HS-27A (cell line): ENCODE measurements around the gene ZNF805.
A peak's percentile ranks its signal among the peaks of the same experiment; 100 is the strongest.
"Not testable (repeated sequence)": the region's sequence is repeated elsewhere in the genome, so short reads cannot be mapped to it uniquely, and the experiment has no call there.

Source experiments
- DNase-seq: peaks from one replicate; pipeline ENCODE4 v3.0.0-alpha.2; 2012; ENCODE audit warnings: low read depth, missing footprints

Gene ZNF805

DNA sequence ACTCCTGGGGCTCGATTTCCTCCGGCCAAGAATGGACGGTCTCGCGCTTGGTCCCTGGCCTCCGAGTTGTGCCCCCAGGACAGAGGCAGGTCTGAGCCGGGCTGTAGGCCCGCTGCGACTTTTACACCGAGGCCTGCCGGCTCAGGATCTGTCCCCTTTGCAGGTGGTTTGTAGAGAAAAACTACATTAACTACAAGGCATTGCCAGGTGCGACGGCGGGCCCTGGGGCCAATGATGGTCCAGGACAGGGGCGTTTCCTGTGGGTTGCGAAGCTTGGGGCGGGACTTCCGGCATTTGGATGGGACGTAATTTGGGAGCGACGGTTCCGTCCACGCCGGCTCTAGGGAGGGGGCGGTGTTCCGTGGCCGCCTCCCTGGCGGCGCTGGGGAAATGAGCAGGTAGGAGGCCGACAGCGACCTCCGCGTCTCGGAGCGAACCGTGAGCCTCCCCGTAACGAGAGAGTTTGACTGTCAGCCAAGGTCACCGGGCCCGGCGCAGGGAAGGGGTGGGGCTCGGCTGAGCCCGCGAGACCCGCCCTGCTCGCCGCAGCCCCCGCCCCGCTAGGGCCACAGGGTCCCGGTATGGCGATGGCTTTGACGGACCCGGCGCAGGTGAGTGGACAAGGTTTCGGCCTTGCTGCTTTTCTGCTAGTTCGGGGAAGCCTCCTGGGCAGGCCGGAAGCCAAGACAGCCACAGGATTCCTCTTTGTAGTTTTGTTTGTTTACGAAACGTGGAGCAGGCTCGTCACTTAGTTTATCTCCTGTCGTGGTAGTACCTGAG is at the start of gene ZNF805:
Gene ZNF805 (plus strand): TSS at position 322 of the 780 bp plus-strand sequence. CDS start 260 bp downstream, at position 582.
- peak; percentile 87 for DNase-seq

DNA sequence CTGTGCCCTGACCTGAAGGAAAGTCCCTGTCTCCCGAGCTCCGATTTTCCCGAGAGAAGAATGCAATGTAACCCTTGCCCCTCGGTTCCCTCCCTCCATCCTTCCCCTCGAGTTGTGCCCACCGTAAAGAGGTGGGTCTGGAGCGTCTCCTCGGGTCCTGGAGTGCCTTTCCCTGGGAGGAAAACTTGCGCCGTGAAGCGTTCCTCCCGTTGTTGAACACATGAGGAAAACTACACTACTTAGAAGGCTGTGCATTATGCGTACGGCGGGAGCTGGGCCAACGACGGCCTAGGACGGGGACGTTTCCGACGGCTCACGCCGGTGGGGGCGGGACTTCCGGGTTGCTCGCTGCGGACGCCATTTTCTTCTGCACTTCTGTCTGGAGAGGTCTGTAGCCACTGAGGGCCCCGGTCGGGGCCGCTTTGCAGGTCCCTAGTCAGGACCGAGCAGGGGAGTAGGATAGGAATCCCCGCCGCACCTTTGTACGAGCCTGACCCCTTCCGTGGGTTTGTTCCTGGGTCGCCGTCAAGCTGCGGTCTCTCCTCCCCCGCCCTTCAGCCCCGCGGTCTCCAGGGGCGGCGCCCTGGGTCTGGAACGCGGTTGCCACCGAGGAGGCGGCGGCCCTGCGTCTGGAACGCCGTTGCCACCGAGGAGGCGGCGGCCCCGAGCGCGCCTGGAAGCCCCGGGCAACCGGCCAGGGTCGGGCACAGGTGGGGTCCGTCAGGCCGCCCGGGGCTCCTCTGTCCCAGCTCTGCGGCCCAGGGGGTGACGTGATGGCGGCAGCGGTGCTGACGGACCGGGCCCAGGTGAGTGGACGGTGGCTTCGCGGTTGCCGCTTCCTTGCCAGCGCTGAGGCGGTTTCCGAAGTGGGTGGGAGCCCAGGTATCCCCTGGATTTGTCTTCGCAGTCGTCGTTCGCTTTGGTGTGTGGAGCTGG is 49.0 kb upstream of the ZNF805 start, which contains the start of gene ZNF264:
Gene ZNF264 (plus strand): TSS at position 360 of the 936 bp plus-strand sequence. CDS start 414 bp downstream, at position 774.
- peak; percentile 62 for DNase-seq

GRCh38 chr19:57192077-57192420 is 48.4 kb upstream of the ZNF805 start:
- no peak for DNase-seq

- no peak for DNase-seq
Measured at GRCh38 chr19:57192993-57193392, 47.4 kb upstream of the ZNF805 start.

GRCh38 chr19:57197874-57198273 is 42.6 kb upstream of the ZNF805 start:
- DNase-seq, result not testable (repeated sequence)

- no peak for DNase-seq
Measured at GRCh38 chr19:57202160-57202559, 38.3 kb upstream of the ZNF805 start.

DNA sequence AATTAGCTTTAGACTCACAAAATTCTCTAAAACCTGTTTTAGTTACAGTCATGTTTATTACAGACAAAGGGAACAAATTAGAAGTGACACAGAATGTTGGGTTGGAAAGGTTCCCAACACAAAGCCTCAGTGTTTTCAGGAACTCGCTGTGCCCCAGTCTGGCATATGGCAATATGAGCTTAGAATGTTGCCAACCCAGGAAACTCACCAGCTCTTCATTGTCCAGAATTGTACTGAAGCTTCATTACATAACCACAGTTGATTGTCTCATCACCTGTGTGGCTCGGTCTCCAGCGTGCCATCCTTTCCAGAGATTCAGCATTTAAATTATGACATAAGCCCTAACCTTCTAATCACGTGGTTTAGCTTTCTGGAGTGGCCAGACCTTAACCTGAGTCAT is 30.1 kb upstream of the ZNF805 start:
- no peak for DNase-seq

GRCh38 chr19:57212109-57212508 is 28.3 kb upstream of the ZNF805 start:
- DNase-seq, result no peak

DNA sequence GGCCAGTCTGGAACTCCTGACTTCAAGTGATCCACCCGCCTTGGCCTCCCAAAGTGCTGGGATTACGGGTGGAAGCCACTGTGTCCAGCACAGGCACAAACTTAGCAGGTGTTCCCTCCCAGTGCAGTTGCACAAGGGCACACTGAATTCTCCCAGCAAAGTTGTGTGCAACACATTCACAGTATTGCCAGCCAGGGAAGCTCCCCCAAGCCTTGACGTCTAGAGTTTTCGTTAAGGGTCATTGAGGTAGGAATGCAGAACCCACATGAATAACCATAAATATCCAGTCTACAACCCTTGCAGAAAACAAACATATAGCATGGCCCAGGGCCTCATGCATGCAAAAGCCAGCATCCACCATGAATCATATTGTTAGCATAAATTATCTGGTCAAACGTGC is 12.9 kb upstream of the ZNF805 start:
- no peak for DNase-seq

DNA sequence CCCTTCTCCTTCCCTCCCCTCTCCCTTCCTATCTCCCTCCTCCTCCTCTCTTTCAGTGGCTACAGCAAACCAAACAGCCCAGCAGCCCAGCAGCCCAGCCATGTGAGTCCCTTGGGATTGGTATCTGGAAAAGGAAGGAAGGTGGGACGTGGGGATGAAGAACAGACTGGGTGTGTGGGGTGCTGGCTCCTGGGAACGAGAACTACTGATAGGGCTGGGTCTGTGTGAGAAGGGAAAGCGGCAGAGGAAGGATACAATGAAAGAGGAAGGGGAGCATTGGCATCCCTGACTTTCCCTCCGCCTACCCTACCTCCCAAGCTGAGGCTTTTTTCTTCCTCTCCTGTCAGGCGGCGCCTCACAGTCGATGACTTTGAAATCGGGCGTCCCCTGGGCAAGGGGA is 8.7 kb upstream of the ZNF805 start:
- no peak for DNase-seq

DNA sequence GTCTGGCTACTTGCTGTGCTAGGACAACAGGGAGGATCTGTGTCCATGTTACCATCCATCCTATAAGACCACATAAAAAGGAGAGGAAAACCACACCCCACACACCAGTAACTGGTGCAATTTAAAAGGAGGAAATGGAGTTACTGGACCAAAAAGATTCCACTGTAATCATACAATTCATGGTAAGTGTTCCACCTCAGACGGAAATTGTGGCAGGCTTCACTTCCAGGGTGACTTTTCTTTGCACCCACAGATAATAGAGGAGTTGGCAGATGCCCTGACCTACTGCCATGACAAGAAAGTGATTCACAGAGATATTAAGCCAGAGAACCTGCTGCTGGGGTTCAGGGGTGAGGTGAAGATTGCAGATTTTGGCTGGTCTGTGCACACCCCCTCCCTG is 7.2 kb upstream of the ZNF805 start:
- DNase-seq, result no peak

DNA sequence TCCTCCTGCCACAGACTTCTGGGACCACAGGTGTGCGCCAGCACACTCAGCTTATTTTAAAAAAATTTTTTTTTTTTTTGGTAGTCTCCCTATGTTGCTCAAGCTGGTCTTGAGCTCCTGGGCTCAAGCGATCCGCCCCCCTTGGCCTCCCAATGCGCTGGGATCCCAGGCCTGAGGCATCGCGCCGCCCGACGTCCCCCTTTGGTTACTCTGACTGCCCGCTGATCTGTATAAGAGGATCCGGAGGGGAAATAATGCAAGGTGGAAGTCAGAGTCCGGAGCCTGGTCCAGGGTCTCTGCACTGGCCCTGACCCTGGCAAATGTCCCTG is 486 bp upstream of the ZNF805 start:
- no peak for DNase-seq

GRCh38 chr19:57241176-57241575 is 744 bp downstream of the ZNF805 start:
- peak; percentile 0 for DNase-seq

DNA sequence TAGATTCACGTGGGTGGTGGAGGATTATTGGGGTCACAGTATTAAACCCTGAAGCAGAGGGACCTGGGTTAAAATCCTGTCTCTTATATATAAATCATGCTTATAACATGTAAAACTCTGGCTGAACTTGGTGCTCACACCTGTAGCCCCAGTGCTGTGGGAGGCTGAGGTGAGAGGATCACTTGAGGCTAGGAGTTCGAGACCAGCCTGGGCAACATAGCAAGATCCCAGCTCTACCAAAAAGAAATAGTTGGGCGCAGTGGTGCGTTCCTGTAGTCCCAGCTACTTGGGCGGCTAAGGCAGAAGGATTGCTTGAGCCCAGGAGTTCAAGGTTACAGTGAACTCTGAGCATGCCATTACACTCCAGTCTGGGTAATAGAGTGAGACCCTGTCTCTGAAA is 2.4 kb downstream of the ZNF805 start:
- no peak for DNase-seq

- no peak for DNase-seq
Measured at GRCh38 chr19:57244513-57244912, 4.1 kb downstream of the ZNF805 start.

GRCh38 chr19:57245066-57245465 is 4.6 kb downstream of the ZNF805 start:
- no peak for DNase-seq

DNA sequence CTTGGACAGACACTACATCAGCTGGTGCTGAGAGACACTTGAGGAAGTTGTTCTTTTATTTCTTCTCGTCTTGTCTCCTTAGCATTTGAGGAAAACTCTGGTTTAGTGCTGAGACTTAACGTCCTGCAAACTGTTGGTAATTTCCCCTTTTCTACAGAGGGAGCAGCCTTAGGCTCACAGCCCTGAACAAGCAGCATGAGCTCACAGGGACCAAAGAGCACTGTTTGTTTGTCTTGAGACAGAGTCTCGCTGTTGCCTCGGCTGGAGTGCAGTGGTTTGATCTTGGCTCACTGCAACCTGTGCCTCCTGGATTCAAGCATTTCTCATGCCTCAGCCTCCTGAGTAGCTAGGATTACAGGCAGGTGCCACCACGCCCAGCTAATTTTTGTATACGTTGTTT is 5.5 kb downstream of the ZNF805 start:
- no peak for DNase-seq

DNA sequence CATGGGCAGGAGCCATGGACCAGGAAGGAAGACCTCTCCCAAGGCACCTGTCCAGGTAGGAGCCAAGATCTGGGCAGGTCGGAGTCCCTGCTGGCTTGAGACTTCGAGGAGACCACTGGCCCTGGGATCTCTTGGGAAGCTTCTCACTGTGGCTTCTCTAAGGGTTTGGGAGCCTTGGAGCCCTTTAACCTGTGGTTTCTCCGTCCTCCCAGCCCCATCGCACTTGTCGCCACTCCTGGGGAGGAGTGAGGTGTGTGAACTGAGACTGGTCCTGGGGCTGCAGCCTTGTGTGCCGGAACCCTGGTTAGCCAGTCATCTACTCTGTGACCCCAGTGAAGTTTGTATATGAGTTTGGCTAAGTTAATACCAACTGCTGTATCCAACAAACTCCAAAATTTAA is 8.2 kb downstream of the ZNF805 start:
- no peak for DNase-seq

DNA sequence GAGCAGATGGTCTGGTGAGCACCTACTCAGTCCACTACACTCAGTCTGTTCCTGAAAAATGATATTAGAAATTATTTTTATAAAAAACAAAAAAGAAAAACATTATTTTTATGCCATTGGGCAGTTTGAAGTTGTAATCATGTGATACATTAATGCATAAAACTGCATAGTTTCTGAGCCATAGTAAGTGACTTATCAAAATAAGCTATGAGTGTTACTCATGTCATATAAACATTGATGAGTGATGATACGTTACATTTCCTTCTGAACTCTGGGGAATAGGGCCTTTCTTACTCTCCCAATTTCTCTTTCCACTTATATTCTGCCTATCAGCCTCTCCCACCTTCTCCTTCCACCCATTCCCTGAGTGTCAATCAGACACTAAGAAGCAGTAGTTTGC is 8.9 kb downstream of the ZNF805 start:
- no peak for DNase-seq

- not testable (repeated sequence) for DNase-seq
Measured at GRCh38 chr19:57253767-57254166, 13.3 kb downstream of the ZNF805 start.

DNA sequence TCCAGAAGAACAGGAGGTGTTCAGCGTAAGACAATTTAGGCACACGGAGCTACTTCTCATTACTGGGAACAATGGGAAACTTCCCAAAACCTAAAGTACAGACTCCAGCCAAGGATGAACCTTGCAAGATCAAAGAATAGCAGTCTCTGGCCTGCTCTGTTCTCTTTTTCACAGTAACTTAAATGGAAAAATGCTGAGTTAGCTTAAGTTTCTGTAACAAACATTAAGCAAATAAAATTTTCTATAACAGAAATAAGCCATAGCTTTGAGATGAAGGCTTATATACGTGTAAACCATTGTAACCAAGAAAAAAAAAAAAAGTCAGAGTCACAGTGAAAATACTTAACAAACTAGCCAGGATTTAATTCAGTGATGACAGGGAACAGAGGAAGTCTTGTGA is 21.6 kb downstream of the ZNF805 start:
- DNase-seq, result no peak

- DNase-seq, result no peak
Measured at GRCh38 chr19:57263244-57263741, 22.9 kb downstream of the ZNF805 start.

GRCh38 chr19:57267291-57267690 is 26.9 kb downstream of the ZNF805 start:
- no peak for DNase-seq
